Loucy (cell line): ENCODE measurements around the gene REEP6.

Experiments
- H2AFZ ChIP-seq: fragments of 200-600 bp; sonication (generic); 2 replicates; pipeline ENCODE4 v1.6.0; 2016; ENCODE audit warnings: antibody characterized with exemption, mild to moderate bottlenecking, low read length, moderate library complexity
- H3F3A ChIP-seq: fragments of 200-600 bp; 2 replicates; pipeline ENCODE4 v1.6.0; 2016; ENCODE audit warnings: antibody characterized with exemption, low read depth, mild to moderate bottlenecking
- H3K27me3 ChIP-seq: fragments of 200-600 bp; sonication (generic); 2 replicates; pipeline ENCODE4 v1.6.1; 2014; ENCODE audit warnings: low read length, mild to moderate bottlenecking; ENCODE audit not compliant: insufficient read depth, poor library complexity, severe bottlenecking
- H3K36me3 ChIP-seq: fragments of 200-600 bp; sonication (generic); 2 replicates; pipeline ENCODE4 v1.6.1; 2016; ENCODE audit warnings: low read length; ENCODE audit not compliant: insufficient read depth
- H3K4me1 ChIP-seq: fragments of 200-600 bp; sonication (generic); 2 replicates; pipeline ENCODE4 v1.5.1; 2014; ENCODE audit warnings: low read length, mild to moderate bottlenecking; ENCODE audit not compliant: insufficient read depth, poor library complexity, severe bottlenecking
- H3K4me2 ChIP-seq: fragments of 200-600 bp; sonication (generic); 2 replicates; pipeline ENCODE4 v1.6.0; 2014; ENCODE audit warnings: antibody characterized with exemption, low read length, low read depth, mild to moderate bottlenecking; ENCODE audit not compliant: poor library complexity, severe bottlenecking
- H3K4me3 ChIP-seq: fragments of 200-600 bp; sonication (generic); 2 replicates; pipeline ENCODE4 v1.5.1; 2014; ENCODE audit warnings: low read length, mild to moderate bottlenecking, mixed read lengths; ENCODE audit not compliant: poor library complexity, severe bottlenecking
- H3K79me2 ChIP-seq: fragments of 200-600 bp; sonication (generic); 2 replicates; pipeline ENCODE4 v1.6.1; 2014; ENCODE audit warnings: low read length; ENCODE audit not compliant: insufficient read depth
- H3K9ac ChIP-seq: fragments of 200-600 bp; sonication (generic); 2 replicates; pipeline ENCODE4 v1.6.0; 2014; ENCODE audit warnings: mild to moderate bottlenecking, low read depth, low read length, moderate library complexity; ENCODE audit not compliant: poor library complexity, severe bottlenecking
- H3K9me2 ChIP-seq: fragments of 200-600 bp; sonication (generic); replicated peaks from 2 replicates; pipeline ENCODE4 v1.6.1; 2016; ENCODE audit warnings: low read depth, low read length, mixed read lengths
- H3K9me3 ChIP-seq: fragments of 200-600 bp; sonication (generic); 2 replicates; pipeline ENCODE4 v1.6.1; 2014; ENCODE audit warnings: mild to moderate bottlenecking, antibody characterized with exemption, low read length, low read depth; ENCODE audit not compliant: insufficient read depth
- H4K20me1 ChIP-seq: fragments of 200-600 bp; sonication (generic); 2 replicates; pipeline ENCODE4 v1.6.0; 2014; ENCODE audit warnings: antibody characterized with exemption, low read length, mild to moderate bottlenecking; ENCODE audit not compliant: insufficient read depth, poor library complexity, severe bottlenecking
- EZH2phosphoT487 ChIP-seq: fragments of 200-600 bp; IDR thresholded peaks from 2 replicates; pipeline ENCODE4 v1.6.1; 2018; ENCODE audit warnings: antibody characterized with exemption, mild to moderate bottlenecking, moderate library complexity, borderline replicate concordance
- TF ChIP-seq, protein P1 (sequence below): fragments of 200-600 bp; sonication (generic); conservative IDR thresholded peaks from 2 replicates; pipeline ENCODE4 v1.5.1; 2014; ENCODE audit warnings: mild to moderate bottlenecking, antibody characterized with exemption, low read length

REEP6 gene

DNA sequence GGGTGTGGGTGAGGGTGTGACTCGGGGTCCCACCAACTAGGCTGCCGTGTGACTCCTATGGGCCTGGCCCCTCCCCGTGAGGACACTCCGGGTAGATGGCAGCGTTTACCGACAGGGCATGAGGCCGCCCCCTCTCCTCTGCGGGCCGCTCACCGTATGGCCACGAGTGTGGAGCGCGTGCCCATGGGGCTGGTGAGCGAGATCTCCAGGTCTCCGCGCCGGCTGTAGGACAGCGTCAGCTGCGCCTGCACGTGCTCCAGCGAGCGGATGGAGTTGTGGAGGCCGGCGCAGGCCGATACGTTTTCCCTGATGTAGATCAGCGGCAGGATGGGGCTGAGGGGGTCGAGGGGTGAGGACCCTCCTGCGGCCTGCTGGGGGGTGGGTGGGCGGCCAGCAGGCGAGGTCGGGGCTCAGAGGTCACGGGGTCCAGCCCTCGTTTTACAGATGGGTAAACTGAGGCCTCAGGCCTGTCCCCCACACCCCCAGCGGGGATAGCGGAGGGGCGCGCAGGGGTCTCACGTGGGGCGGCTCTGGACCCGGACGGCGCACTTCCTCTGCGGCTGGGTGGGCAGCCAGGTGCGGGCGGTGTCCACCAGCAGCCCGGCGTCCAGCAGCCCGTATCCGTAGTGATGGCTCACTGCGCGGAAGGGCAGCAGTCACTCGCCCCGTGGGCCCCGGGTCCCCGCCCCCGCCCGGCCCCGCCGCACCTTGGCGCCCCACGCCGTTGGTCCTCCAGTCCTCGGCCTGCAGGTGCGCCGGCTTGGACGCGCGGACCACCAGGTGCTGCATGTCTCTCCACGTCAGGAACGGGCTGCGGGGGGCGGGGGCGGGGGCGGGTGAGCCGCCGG lies 7.6 kb upstream of the REEP6 start:
- Histone ChIP-seq H3K9me3 (no peaks in the 10 kb centered on the region), H3K9ac (no peak overlapping the region), H3K9me2 (no peaks in the 10 kb centered on the region), H3F3A (no peaks in the 10 kb centered on the region), H3K4me1 (peaks cover 4% of the 10 kb centered on the region), H3K4me3 (no peak overlapping the region), H3K4me2 (no peak overlapping the region), H3K27me3 (no peaks in the 10 kb centered on the region), H4K20me1 (peaks cover 5% of the 10 kb centered on the region), H2AFZ (no peak overlapping the region), H3K79me2 (peaks cover 6% of the 10 kb centered on the region), H3K36me3 (no peaks in the 10 kb centered on the region)
- TF ChIP-seq EZH2phosphoT487: no peak
- TF ChIP-seq, protein P1, sequence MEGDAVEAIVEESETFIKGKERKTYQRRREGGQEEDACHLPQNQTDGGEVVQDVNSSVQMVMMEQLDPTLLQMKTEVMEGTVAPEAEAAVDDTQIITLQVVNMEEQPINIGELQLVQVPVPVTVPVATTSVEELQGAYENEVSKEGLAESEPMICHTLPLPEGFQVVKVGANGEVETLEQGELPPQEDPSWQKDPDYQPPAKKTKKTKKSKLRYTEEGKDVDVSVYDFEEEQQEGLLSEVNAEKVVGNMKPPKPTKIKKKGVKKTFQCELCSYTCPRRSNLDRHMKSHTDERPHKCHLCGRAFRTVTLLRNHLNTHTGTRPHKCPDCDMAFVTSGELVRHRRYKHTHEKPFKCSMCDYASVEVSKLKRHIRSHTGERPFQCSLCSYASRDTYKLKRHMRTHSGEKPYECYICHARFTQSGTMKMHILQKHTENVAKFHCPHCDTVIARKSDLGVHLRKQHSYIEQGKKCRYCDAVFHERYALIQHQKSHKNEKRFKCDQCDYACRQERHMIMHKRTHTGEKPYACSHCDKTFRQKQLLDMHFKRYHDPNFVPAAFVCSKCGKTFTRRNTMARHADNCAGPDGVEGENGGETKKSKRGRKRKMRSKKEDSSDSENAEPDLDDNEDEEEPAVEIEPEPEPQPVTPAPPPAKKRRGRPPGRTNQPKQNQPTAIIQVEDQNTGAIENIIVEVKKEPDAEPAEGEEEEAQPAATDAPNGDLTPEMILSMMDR: no peak

DNA sequence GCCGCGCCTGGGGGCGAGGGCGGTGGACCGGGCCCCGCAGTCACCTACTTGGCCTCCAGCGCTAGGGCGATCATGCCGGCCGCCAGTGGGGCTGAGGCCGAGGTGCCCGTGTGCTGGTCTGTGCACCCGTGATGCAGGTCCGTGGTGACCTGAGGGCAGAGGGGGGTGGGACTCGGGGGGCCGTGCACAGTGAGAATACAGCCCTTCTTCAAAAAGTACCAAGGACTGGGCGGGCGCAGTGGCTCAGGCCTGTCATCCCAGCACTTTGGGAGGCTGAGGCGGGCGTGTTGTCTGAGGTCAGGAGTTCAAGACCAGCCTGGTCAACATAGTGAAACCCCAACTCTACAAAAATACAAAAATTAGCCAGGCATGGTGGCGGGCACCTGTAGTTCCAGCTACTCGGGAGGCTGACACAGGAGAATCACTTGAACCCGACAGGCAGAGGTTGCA lies 7.0 kb upstream of the REEP6 start:
- no peaks in the 10 kb centered on the region for H3K9me3 ChIP-seq
- no peak overlapping the region for H3K4me2 ChIP-seq
- H3K9ac ChIP-seq: no peak overlapping the region
- no peaks in the 10 kb centered on the region for H3K27me3 ChIP-seq
- H2AFZ ChIP-seq: no peak overlapping the region
- no peaks in the 10 kb centered on the region for H3K36me3 ChIP-seq
- no peaks in the 10 kb centered on the region for H3K79me2 ChIP-seq
- H3F3A ChIP-seq: no peaks in the 10 kb centered on the region
- peaks cover 4% of the 10 kb centered on the region for H3K4me1 ChIP-seq
- no peaks in the 10 kb centered on the region for H3K9me2 ChIP-seq
- H3K4me3 ChIP-seq: no peak overlapping the region
- no peaks in the 10 kb centered on the region for H4K20me1 ChIP-seq
- TF ChIP-seq, protein P1: no peak
- no peak for TF ChIP-seq EZH2phosphoT487

DNA sequence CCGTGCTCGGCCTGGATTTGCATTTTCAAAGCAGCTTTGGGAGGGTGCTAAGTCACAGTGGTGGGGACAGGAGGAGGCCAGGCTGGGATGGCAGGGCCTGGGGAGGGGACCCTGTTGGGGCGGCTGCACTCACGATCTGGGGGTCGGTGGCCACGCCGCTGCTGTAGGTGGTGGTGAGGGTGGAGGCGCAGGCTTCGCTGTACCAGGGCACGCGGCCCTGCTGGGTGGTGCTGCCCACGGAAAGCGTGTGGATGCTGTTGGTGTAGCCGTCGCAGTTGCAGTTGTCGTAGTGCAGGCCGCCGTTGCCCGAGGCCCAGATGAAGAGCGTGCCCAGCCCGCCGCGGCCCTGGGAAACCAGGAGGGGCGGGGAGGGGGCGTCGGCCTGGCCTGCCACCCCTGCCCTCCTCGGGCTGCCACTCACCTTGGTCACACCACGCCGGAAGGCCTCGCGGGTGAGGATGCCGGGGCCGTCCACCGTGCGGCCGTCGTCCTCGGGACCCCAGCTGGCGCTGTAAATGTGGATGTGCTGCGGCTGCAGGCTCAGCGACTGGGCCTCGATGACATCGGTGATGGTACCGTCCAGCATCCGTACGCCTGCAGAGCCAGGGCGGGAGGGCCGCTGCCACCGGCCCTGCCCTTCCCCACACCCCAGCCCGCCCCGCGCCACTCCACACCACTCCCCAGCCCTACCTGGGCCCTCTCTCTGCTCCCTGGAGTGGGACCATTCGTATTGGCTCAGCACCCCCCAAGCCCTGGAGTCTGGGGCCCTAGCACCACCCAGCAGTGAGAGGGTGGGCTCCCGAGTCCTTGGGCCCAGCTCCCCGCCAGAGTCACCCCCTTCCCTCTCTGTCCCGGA lies 4.0 kb upstream of the REEP6 start:
- Histone ChIP-seq H4K20me1 (no peaks in the 10 kb centered on the region), H3K4me1 (peaks cover 3% of the 10 kb centered on the region), H3K36me3 (no peaks in the 10 kb centered on the region), H2AFZ (no peak overlapping the region), H3K9ac (no peak overlapping the region), H3F3A (no peaks in the 10 kb centered on the region), H3K9me2 (no peaks in the 10 kb centered on the region), H3K4me2 (no peak overlapping the region), H3K27me3 (no peaks in the 10 kb centered on the region), H3K79me2 (no peaks in the 10 kb centered on the region), H3K4me3 (no peak overlapping the region), H3K9me3 (no peaks in the 10 kb centered on the region)
- TF ChIP-seq, protein P1: no peak
- TF ChIP-seq EZH2phosphoT487: no peak
